ENCODE measurements around the gene MKI67. TPM values are rescaled to one million over a fixed set of nuclear protein-coding genes. Genes with fewer than 3 reads are reported as not detected.

The MKI67 gene
- total and polyA plus RNA-seq, 2 of the 13 experiments (the other 11 are each of a cell fraction or from before 2014, with no cell fraction given), result 6.7 to 22.9 TPM

- FAIRE-seq, result peak; percentile 96
- no peak overlapping the region for H2AFZ ChIP-seq (ENCODE audit: low read length)
- H3K36me3 ChIP-seq (replicated peaks in 1 of 2; ENCODE audit: control insufficient read depth in 1 of 2, insufficient read depth in 2 of 2, low read length in 2 of 2), result no peaks in the 10 kb centered on the region
- peak overlapping the region; percentile 17 for H3K9ac ChIP-seq (ENCODE audit: insufficient read depth, low read depth, low read length)
- H3K4me2 ChIP-seq (ENCODE audit: low read depth, low read length), result peak overlapping the region; percentile 93
- ChIA-PET POLR2A (interaction anchor here (0.7 to 1.3 kb wide), 4 partner anchors 15 to 31 kb away, joined by 3 to 5 read pairs (median 4); partner anchors contain the start of gene MKI67), CTCF (ENCODE audit: low intra/inter-chr PET ratio, low total read pairs) (no interaction called here)
- H3K4me3 ChIP-seq (replicated peaks in 1 of 3; ENCODE audit: insufficient read depth in 1 of 3, low read depth in 2 of 3, low read length in 3 of 3), result peak overlapping the region; percentile 15 to 62 (median 29); a peak in 4 of 6 replicates
- H3K27me3 ChIP-seq (ENCODE audit: control insufficient read depth in 1 of 2, insufficient read depth in 2 of 2, low read length in 2 of 2), result peaks cover 0 to 4% of the 10 kb centered on the region in 2 experiments; a peak in 1 of 5 replicates
- no peaks in the 10 kb centered on the region for H4K20me1 ChIP-seq (ENCODE audit: insufficient read depth, low read length)
- intact Hi-C loops (cut with micrococcal nuclease; ENCODE audit: unreplicated experiment) (loop anchor here (1.0 kb wide), 1 partner anchor 32 kb away; no protein-coding TSS in a partner anchor), in situ Hi-C loops (cut with HindIII; ENCODE audit: extremely low pct_ligation_motif_present, low pct_unique_long_range_greater_than_20kb) (no loop called here)
- no peaks in the 10 kb centered on the region for H3K79me2 ChIP-seq (ENCODE audit: insufficient read depth, low read length)
- peak; percentile 97 for ATAC-seq
- under 1% methylated on average over 8 of the region's 9 CpGs for WGBS (ENCODE audit: low lambda C conversion rate)
- H3K9me3 ChIP-seq (ENCODE audit: low read length), result no peaks in the 10 kb centered on the region
- BruUV-seq (replicated peaks), result no TSS peak
- peaks cover 41% of the 10 kb centered on the region for H3K4me1 ChIP-seq (ENCODE audit: insufficient read depth, low read length)
- H3K27ac ChIP-seq (ENCODE audit: extremely low read length, insufficient read depth, low read length), result peak overlapping the region; percentile 78
- DNase-seq (ENCODE audit: low spot score), result peak; percentile 91
- TF ChIP-seq SMAD1 (CRISPR knock-in tag; IDR thresholded peaks at IDR 0.05; ENCODE audit: borderline replicate concordance, low read depth) (no peak), ZNF605 (CRISPR knock-in tag; IDR thresholded peaks at IDR 0.05) (peak; percentile 64; the same call in 1 of the 2 replicates), TRAFD1 (CRISPR knock-in tag; IDR thresholded peaks at IDR 0.05; ENCODE audit: borderline replicate concordance) (no peak), HNF4A (CRISPR knock-in tag; IDR thresholded peaks at IDR 0.05) (peak; percentile 99), EHMT2 (IDR thresholded peaks at IDR 0.05; ENCODE audit: borderline replicate concordance, low read depth, low read length) (no peak; the same call in 1 of the 2 replicates), CREB3 (CRISPR knock-in tag; IDR thresholded peaks at IDR 0.05) (no peak), ZNF792 (CRISPR knock-in tag; IDR thresholded peaks at IDR 0.05) (peak; percentile 83; the same call in 1 of the 2 replicates), ZNF34 (CRISPR knock-in tag; IDR thresholded peaks at IDR 0.05; ENCODE audit: borderline replicate concordance) (peak; percentile 80; the same call in 1 of the 2 replicates), ZBTB43 (CRISPR knock-in tag; conservative IDR thresholded peaks at IDR 0.05) (no peak), ZNF720 (CRISPR knock-in tag; IDR thresholded peaks at IDR 0.05) (no peak), FIP1L1 (IDR thresholded peaks at IDR 0.05; ENCODE audit: borderline replicate concordance, insufficient read depth, low read depth, low read length) (no peak), ZNF362 (CRISPR knock-in tag; IDR thresholded peaks at IDR 0.05; ENCODE audit: borderline replicate concordance) (peak; percentile 47; the same call in 1 of the 2 replicates)
- TF ChIP-seq, protein P1, sequence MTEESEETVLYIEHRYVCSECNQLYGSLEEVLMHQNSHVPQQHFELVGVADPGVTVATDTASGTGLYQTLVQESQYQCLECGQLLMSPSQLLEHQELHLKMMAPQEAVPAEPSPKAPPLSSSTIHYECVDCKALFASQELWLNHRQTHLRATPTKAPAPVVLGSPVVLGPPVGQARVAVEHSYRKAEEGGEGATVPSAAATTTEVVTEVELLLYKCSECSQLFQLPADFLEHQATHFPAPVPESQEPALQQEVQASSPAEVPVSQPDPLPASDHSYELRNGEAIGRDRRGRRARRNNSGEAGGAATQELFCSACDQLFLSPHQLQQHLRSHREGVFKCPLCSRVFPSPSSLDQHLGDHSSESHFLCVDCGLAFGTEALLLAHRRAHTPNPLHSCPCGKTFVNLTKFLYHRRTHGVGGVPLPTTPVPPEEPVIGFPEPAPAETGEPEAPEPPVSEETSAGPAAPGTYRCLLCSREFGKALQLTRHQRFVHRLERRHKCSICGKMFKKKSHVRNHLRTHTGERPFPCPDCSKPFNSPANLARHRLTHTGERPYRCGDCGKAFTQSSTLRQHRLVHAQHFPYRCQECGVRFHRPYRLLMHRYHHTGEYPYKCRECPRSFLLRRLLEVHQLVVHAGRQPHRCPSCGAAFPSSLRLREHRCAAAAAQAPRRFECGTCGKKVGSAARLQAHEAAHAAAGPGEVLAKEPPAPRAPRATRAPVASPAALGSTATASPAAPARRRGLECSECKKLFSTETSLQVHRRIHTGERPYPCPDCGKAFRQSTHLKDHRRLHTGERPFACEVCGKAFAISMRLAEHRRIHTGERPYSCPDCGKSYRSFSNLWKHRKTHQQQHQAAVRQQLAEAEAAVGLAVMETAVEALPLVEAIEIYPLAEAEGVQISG (CRISPR knock-in tag; IDR thresholded peaks at IDR 0.05), result peak; percentile 71
Observed at GRCh38 chr10:128156999-128157755, 31.0 kb upstream of the MKI67 start.
